Breast epithelium (tissue), 3 donors: ENCODE data around the gene HCFC1.

Experiments
- CTCF ChIP-seq, 3 donors: fragments of 450-650 bp; IDR thresholded peaks; one replicate each; pipeline ENCODE4 v1.5.1; 2016 to 2017; ENCODE audit warnings: antibody characterized with exemption in 3 of 3, mild to moderate bottlenecking in 3 of 3, moderate library complexity in 3 of 3
- POLR2A ChIP-seq: fragments of 450-650 bp; IDR thresholded peaks from one replicate; pipeline ENCODE4 v1.6.1; 2016; ENCODE audit warnings: antibody characterized with exemption, mild to moderate bottlenecking, moderate library complexity

GRCh38 chrX:153944800-153945150, 26.8 kb downstream of the HCFC1 start:
- TF ChIP-seq CTCF (IDR thresholded peaks at IDR 0.05) (no peak), POLR2A (no peak)
